Endothelial cell of umbilical vein (primary cell): ENCODE results near the gene BIRC3. TPM values are rescaled to one million over a fixed set of nuclear protein-coding genes. Genes with fewer than 3 reads are reported as not detected.
"Not testable (repeated sequence)": the region's sequence is repeated elsewhere in the genome, so short reads cannot be mapped to it uniquely, and the experiment has no call there.

Experiments
- BruUV-seq: library from RNA; stranded (reverse); fragments of 400-500 nt; replicated peaks from 2 replicates; lab custom pipeline; 2021; lab: Mats Ljungman, UMichigan
- CTCF ChIA-PET: fragments of 300-600, 350-600 bp; sonication (Branson Sonifier 250); formaldehyde crosslinking; loops from one replicate; lab custom pipeline; 2021; ENCODE audit warnings: antibody characterized with exemption, inconsistent platforms; lab: Charles Lee
- POLR2A ChIA-PET: fragments of 300-600, 350-600 bp; sonication (Branson Sonifier 250); formaldehyde crosslinking; loops from one replicate; lab custom pipeline; 2021; ENCODE audit warnings: antibody characterized with exemption, inconsistent platforms; lab: Charles Lee
- DNase-seq: peaks from one replicate; pipeline ENCODE4 v3.0.0-alpha.2; 2011; ENCODE audit warnings: low read depth, low spot score
- FAIRE-seq: peaks from 2 replicates; lab custom pipeline; 2011; peaks lifted over from hg19 to GRCh38; lab: Jason Lieb, UNC
- H2AFZ ChIP-seq: 2 replicates; pipeline ENCODE4 v1.6.0; 2012; ENCODE audit warnings: low read depth, low read length, control low read depth, inconsistent platforms
- H3K27ac ChIP-seq: 2 replicates; pipeline ENCODE4 v1.5.1; 2011; ENCODE audit warnings: low read depth, mild to moderate bottlenecking, control low read depth, low read length, moderate library complexity; ENCODE audit not compliant: insufficient read depth
- H3K27me3 ChIP-seq, 2 experiments: 2 replicates each; pipeline versions ENCODE4 v1.6.0 to v1.6.1; 2011; ENCODE audit warnings: low read length in 2 of 2, mixed read lengths in 1 of 2; ENCODE audit not compliant: control insufficient read depth in 2 of 2, insufficient read depth in 2 of 2
- H3K36me3 ChIP-seq, 2 experiments: 2 replicates in 1 of 2; 3 replicates in 1 of 2; pipeline ENCODE4 v1.5.1; 2011; ENCODE audit warnings: low read length in 2 of 2, mild to moderate bottlenecking in 1 of 2, moderate library complexity in 1 of 2; ENCODE audit not compliant: control insufficient read depth in 2 of 2, insufficient read depth in 2 of 2; ENCODE audit errors: extremely low read depth in 1 of 2
- H3K4me1 ChIP-seq: 3 replicates; pipeline ENCODE4 v1.5.1; 2011; ENCODE audit warnings: mild to moderate bottlenecking, low read length; ENCODE audit not compliant: control insufficient read depth, insufficient read depth; ENCODE audit errors: extremely low read depth
- H3K4me2 ChIP-seq: 2 replicates; pipeline ENCODE4 v1.6.1; 2011; ENCODE audit warnings: low read length, control low read depth, mixed read lengths; ENCODE audit not compliant: insufficient read depth
- H3K4me3 ChIP-seq, 3 experiments: fragments of 200-600 bp in 1 of 3; sonication (generic), shearing (Covaris generic) in 1 of 3; replicated peaks in 1 of 3; 2 replicates each; pipeline ENCODE4 v1.5.1; 2011 to 2016; ENCODE audit warnings: control low read depth in 3 of 3, low read length in 3 of 3, mild to moderate bottlenecking in 2 of 3, inconsistent platforms in 1 of 3, low read depth in 1 of 3, moderate library complexity in 1 of 3; ENCODE audit not compliant: insufficient read depth in 1 of 3
- H3K79me2 ChIP-seq: 2 replicates; pipeline ENCODE4 v1.6.0; 2012; ENCODE audit warnings: low read length, inconsistent platforms; ENCODE audit not compliant: control insufficient read depth, insufficient read depth
- H3K9ac ChIP-seq: replicated peaks from 2 replicates; pipeline ENCODE3; 2011; ENCODE audit warnings: low read length, control low read depth; ENCODE audit not compliant: insufficient read depth; ENCODE audit errors: extremely low read depth
- H3K9me1 ChIP-seq: replicated peaks from 3 replicates; pipeline ENCODE4 v1.6.0; 2011; ENCODE audit warnings: mild to moderate bottlenecking, low read length; ENCODE audit not compliant: control insufficient read depth, insufficient read depth; ENCODE audit errors: extremely low read depth
- H3K9me3 ChIP-seq: replicated peaks from 2 replicates; pipeline ENCODE4 v1.5.1; 2012; ENCODE audit warnings: low read length, inconsistent platforms; ENCODE audit not compliant: control insufficient read depth, insufficient read depth
- H4K20me1 ChIP-seq: replicated peaks from 2 replicates; pipeline ENCODE3; 2011; ENCODE audit warnings: mild to moderate bottlenecking, low read length; ENCODE audit not compliant: control insufficient read depth, insufficient read depth; ENCODE audit errors: extremely low read depth
- GATA2 ChIP-seq: IDR thresholded peaks from 2 replicates; pipeline ENCODE4 v1.7.0; 2011; ENCODE audit warnings: low read depth, mild to moderate bottlenecking, moderate library complexity, mixed read lengths, low read length; ENCODE audit not compliant: insufficient read length, insufficient read depth
- dilution Hi-C: fragments of 300-500 bp; cut with MboI; formaldehyde crosslinking; loops from one replicate; pipeline ENCODE4 v1.15.0; 2019; ENCODE audit warnings: low sequenced_read_pairs; ENCODE audit not compliant: extremely low pct_ligation_motif_present
- intact Hi-C: fragments of 100-400 bp; cut with micrococcal nuclease; formaldehyde crosslinking; loops from one replicate; pipeline ENCODE4 v1.10.0; 2022
- polyA plus RNA-seq, 4 experiments: library from polyadenylated mRNA; depleted of rRNA in 3 of 4; stranded (reverse) in 3 of 4; unstranded in 1 of 4; fragments of >200 nt; gene quantifications; 2 replicates each; pipeline versions ENCODE4 v1.2.1 to v1.2.3, GENCODE V29; 2011 to 2012; ENCODE audit warnings: missing spikeins in 1 of 4
- total RNA-seq: library from RNA; stranded (reverse); gene quantifications from 2 replicates; pipeline ENCODE4 v1.2.3, GENCODE V29; 2021

The BIRC3 gene
- total and polyA plus RNA-seq, 2 donors (not counting 3 experiments of a cell fraction or from before 2014, with no cell fraction given): 0.28 to 1.4 TPM

- no peak for TF ChIP-seq GATA2
- Histone ChIP-seq H3K4me1 (peaks cover 9% of the 10 kb centered on the region), H3K4me3 (no peak overlapping the region), H3K79me2 (peaks cover 27% of the 10 kb centered on the region), H3K36me3 (peaks cover 12 to 28% of the 10 kb centered on the region in 2 experiments), H4K20me1 (no peaks in the 10 kb centered on the region), H3K4me2 (no peak overlapping the region), H3K9me3 (no peaks in the 10 kb centered on the region), H3K9ac (no peak overlapping the region), H3K27me3 (no peaks in the 10 kb centered on the region), H3K9me1 (no peaks in the 10 kb centered on the region), H2AFZ (no peak overlapping the region), H3K27ac (no peak overlapping the region)
- ChIA-PET CTCF (interaction anchor here (1.0 to 3.7 kb wide), 3 partner anchors 22 to 298 kb away, joined by 4 to 58 read pairs (median 4); no protein-coding TSS in a partner anchor), POLR2A (no interaction called here)
- no TSS peak for BruUV-seq
- FAIRE-seq (no peak), DNase-seq (no peak)
- dilution Hi-C loops (no loop called here), intact Hi-C loops (no loop called here)
Observed at GRCh38 chr11:102368472-102368871, 51.2 kb downstream of the BIRC3 start.

- intact Hi-C loops, POLR2A ChIA-PET, H3K27ac ChIP-seq, H3K9me1 ChIP-seq, DNase-seq, H3K4me1 ChIP-seq, H4K20me1 ChIP-seq, H3K27me3 ChIP-seq, H2AFZ ChIP-seq, H3K36me3 ChIP-seq, FAIRE-seq, H3K4me3 ChIP-seq, H3K4me2 ChIP-seq, H3K9ac ChIP-seq, dilution Hi-C loops, BruUV-seq, H3K9me3 ChIP-seq: not testable (repeated sequence)
- CTCF ChIA-PET: interaction anchor here (1.2 to 1.9 kb wide), 4 partner anchors 8 to 33 kb away, joined by 4 to 5 read pairs (median 4); no protein-coding TSS in a partner anchor
- H3K79me2 ChIP-seq: peaks cover 18% of the 10 kb centered on the region
Observed at GRCh38 chr11:102374633-102375424, 57.5 kb downstream of the BIRC3 start.
